ENCODE measurements around the gene CALCOCO1.

CALCOCO1 gene

GRCh38 chr12:53710091-53710490, 17.2 kb downstream of the CALCOCO1 start:
- H3K4me3 Mint-ChIP-seq = no peak overlapping the region
- no peak for ATAC-seq (replicated peaks)
- peaks cover 7 to 9% of the 10 kb centered on the region in 2 donors for H3K4me1 Mint-ChIP-seq
- no peak for DNase-seq
- H3K9me3 Mint-ChIP-seq = no peaks in the 10 kb centered on the region
- H3K27ac Mint-ChIP-seq = no peak overlapping the region
- H3K27me3 Mint-ChIP-seq = peaks cover 17 to 23% of the 10 kb centered on the region in 2 donors
- H3K36me3 Mint-ChIP-seq = peaks cover 13 to 22% of the 10 kb centered on the region in 2 donors

GRCh38 chr12:53709671-53710070, 17.6 kb downstream of the CALCOCO1 start:
- Mint-ChIP-seq H3K27me3 (peaks cover 18 to 24% of the 10 kb centered on the region in 2 donors), H3K4me3 (no peak overlapping the region), H3K4me1 (peaks cover 7 to 9% of the 10 kb centered on the region in 2 donors), H3K27ac (no peak overlapping the region), H3K36me3 (peaks cover 13 to 19% of the 10 kb centered on the region in 2 donors), H3K9me3 (no peaks in the 10 kb centered on the region)
- ATAC-seq (replicated peaks) (no peak), DNase-seq (no peak)

GRCh38 chr12:53706080-53706479, 21.2 kb downstream of the CALCOCO1 start:
- Mint-ChIP-seq H3K27me3 (peaks cover 41 to 57% of the 10 kb centered on the region in 2 donors), H3K27ac (no peak overlapping the region), H3K9me3 (no peaks in the 10 kb centered on the region), H3K36me3 (no peaks in the 10 kb centered on the region), H3K4me3 (no peak overlapping the region), H3K4me1 (peaks cover 8 to 9% of the 10 kb centered on the region in 2 donors)
- no peak for DNase-seq
- no peak for ATAC-seq (replicated peaks)

GRCh38 chr12:53703756-53704155, 23.5 kb downstream of the CALCOCO1 start:
- no peak overlapping the region for H3K4me3 Mint-ChIP-seq
- no peaks in the 10 kb centered on the region for H3K9me3 Mint-ChIP-seq
- H3K27ac Mint-ChIP-seq = peak overlapping the region; percentile 7
- peaks cover 5 to 7% of the 10 kb centered on the region in 2 donors for H3K4me1 Mint-ChIP-seq
- H3K27me3 Mint-ChIP-seq = peaks cover 50 to 72% of the 10 kb centered on the region in 2 donors
- H3K36me3 Mint-ChIP-seq = no peaks in the 10 kb centered on the region
- no peak for DNase-seq
- no peak for ATAC-seq (replicated peaks)

GRCh38 chr12:53701518-53702264, 25.6 kb downstream of the CALCOCO1 start:
- DNase-seq (peak; percentile 42), ATAC-seq (replicated peaks) (peak; percentile 93 to 94)
- Mint-ChIP-seq H3K4me1 (peaks cover 12 to 13% of the 10 kb centered on the region in 2 donors), H3K27me3 (peaks cover 62 to 82% of the 10 kb centered on the region in 2 donors), H3K9me3 (no peaks in the 10 kb centered on the region), H3K4me3 (no peak overlapping the region), H3K36me3 (no peaks in the 10 kb centered on the region), H3K27ac (peak overlapping the region; percentile 49)

DNA sequence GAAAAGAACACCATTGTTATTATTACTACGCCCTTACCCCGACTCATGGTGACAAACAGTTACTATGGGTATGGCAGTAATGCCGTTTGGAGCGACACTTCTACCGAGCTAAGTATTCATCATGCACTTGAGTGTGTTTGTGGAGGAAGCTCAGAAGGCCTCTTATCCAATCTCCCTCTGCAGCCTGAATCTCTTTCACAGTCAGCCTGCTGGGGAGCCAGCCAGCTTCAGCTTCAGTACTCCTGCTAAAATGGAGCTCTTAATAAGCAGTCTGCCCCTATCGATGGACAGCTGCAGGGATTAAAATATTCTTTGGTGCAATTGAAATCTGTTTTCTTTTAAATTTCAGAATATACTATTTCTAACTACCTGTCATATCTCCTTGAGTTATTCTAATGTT, 26.7 kb downstream of the CALCOCO1 start:
- ATAC-seq (replicated peaks) (no peak), DNase-seq (no peak)
- Mint-ChIP-seq H3K4me3 (no peak overlapping the region), H3K4me1 (peaks cover 20 to 23% of the 10 kb centered on the region in 2 donors), H3K9me3 (no peaks in the 10 kb centered on the region), H3K27ac (no peak overlapping the region), H3K27me3 (peaks cover 62 to 82% of the 10 kb centered on the region in 2 donors), H3K36me3 (no peaks in the 10 kb centered on the region)

GRCh38 chr12:53699678-53700025, 27.6 kb downstream of the CALCOCO1 start:
- peaks cover 71 to 88% of the 10 kb centered on the region in 2 donors for H3K27me3 Mint-ChIP-seq
- no peaks in the 10 kb centered on the region for H3K9me3 Mint-ChIP-seq
- H3K4me1 Mint-ChIP-seq = peaks cover 26 to 32% of the 10 kb centered on the region in 2 donors
- DNase-seq = no peak
- H3K36me3 Mint-ChIP-seq = no peaks in the 10 kb centered on the region
- no peak overlapping the region for H3K4me3 Mint-ChIP-seq
- H3K27ac Mint-ChIP-seq = no peak overlapping the region
- no peak for ATAC-seq (replicated peaks)

DNA sequence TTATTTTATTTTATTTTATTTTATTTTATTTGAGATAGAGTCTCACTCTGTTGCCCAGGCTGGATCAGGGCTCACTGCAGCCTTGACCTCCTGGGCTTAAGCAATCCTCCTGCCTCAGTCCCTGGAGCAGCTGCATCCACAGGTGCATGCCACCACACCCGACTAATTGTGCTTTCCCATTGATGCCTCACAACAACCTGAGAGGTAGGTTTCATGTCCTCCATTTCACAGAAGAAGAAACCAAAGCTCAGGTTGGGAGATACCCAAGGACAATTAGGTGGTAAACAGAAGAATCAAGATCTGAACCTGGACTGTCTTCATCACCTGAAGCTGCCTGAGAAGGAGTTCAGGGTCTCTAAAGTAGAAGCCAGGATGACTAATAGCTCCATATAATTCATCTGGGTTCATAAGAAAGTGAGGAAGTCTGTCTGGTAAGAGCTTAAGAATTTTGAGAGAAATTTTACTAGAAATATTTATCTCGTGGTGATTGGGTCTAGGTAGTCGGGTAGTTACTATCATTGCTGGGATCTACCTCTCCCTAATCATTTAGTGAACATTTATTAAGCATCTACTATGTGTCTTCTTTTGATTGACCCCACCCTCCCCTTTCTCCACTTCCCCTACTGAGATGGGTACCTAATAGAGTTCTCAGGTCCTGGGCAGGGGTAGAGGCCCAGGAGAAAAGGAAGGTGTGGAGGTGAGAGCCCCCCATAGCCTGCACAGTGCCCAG, 28.1 kb downstream of the CALCOCO1 start:
- no peak for ATAC-seq (replicated peaks)
- Mint-ChIP-seq H3K27ac (no peak overlapping the region), H3K9me3 (no peaks in the 10 kb centered on the region), H3K4me1 (peaks cover 32 to 37% of the 10 kb centered on the region in 2 donors), H3K27me3 (peaks cover 71 to 88% of the 10 kb centered on the region in 2 donors), H3K36me3 (no peaks in the 10 kb centered on the region), H3K4me3 (no peak overlapping the region)
- DNase-seq = no peak

GRCh38 chr12:53696655-53697331, 30.5 kb downstream of the CALCOCO1 start:
- peaks cover 31 to 39% of the 10 kb centered on the region in 2 donors for H3K4me1 Mint-ChIP-seq
- H3K36me3 Mint-ChIP-seq = no peaks in the 10 kb centered on the region
- H3K4me3 Mint-ChIP-seq = peak overlapping the region; percentile 33 to 63
- peaks cover 0 to under 1% of the 10 kb centered on the region in 2 donors for H3K9me3 Mint-ChIP-seq
- peaks cover 68 to 86% of the 10 kb centered on the region in 2 donors for H3K27me3 Mint-ChIP-seq
- DNase-seq = no peak
- ATAC-seq (replicated peaks) = no peak
- H3K27ac Mint-ChIP-seq = peak overlapping the region; percentile 84

DNA sequence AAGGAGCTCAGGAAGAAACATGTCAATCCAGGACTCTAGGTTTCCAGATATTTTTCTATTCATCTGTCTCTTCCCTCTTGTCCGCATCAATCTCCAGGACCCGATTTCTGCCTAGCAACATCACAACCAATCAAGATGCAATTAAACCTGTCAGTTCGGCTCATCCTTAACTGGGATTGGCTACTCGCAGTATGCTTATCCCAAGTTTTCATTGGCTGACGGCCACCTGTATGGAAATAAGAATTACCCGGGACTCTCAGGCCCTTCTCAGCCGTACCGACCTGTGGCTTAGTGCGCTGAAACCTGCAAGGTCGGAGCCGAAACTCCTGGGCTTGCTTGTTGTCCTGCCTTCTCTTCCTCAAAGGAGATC, 31.0 kb downstream of the CALCOCO1 start:
- Mint-ChIP-seq H3K4me3 (peak overlapping the region; percentile 33 to 63), H3K27ac (peak overlapping the region; percentile 84), H3K27me3 (peaks cover 68 to 86% of the 10 kb centered on the region in 2 donors), H3K9me3 (peaks cover 2 to 4% of the 10 kb centered on the region in 2 donors), H3K4me1 (peaks cover 28 to 36% of the 10 kb centered on the region in 2 donors), H3K36me3 (no peaks in the 10 kb centered on the region)
- DNase-seq (no peak), ATAC-seq (replicated peaks) (peak; percentile 55 to 58)

DNA sequence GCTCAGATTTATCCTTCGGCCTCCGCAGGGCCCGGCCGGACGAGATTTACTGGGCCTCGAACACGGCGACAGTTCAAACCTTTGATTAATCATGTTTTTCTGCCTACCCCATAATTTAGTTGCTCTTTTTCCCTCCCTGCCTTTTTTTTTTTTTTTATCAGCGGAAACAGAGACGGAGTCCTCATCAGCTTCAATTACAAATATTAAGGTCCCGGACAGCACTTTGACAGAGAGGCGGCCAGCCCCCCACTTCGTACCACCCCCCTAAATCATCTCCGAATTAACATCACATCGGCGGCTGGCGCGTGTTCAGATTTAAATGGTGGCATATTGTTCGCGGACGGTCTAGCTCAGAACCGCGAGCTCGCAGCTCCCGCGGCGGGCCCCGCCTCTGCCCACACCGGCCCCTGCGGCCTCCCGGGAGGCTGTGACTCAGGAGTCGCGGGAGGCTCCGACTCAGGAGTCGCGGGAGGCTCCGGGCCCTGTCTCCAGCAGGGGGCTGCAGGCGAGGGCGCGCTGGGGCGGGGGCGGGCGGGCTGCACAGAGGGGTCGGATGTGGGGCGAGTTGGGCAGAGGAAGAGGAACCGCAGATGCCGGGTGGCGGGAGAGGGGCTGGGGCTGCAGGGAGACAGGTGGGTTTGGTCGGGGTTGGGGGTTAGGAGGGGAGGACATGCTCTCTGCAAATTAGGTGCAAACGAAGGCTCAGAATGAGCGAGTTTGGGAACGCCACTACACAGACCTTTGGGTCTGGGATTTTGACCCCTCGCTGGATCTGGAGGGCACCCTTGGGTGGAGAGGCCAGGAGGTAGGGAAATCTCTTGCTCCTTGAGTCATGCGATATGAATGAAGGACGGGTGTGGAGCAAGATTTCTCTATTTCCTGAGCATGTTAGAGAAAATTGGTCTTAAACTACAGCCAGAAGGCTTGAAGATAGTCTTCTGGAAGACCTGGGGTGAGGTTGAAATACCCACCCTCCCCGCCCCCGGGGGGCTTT, 31.8 kb downstream of the CALCOCO1 start:
- Mint-ChIP-seq H3K4me3 (peak overlapping the region; percentile 78 to 85), H3K36me3 (no peaks in the 10 kb centered on the region), H3K9me3 (peaks cover 2 to 4% of the 10 kb centered on the region in 2 donors), H3K4me1 (peaks cover 28 to 36% of the 10 kb centered on the region in 2 donors), H3K27ac (peak overlapping the region; percentile 85), H3K27me3 (peaks cover 73 to 92% of the 10 kb centered on the region in 2 donors)
- peak; percentile 51 to 52 for ATAC-seq (replicated peaks)
- DNase-seq = no peak

- H3K27me3 Mint-ChIP-seq = peaks cover 70 to 89% of the 10 kb centered on the region in 2 donors
- DNase-seq (no peak), ATAC-seq (replicated peaks) (no peak)
- H3K4me3 Mint-ChIP-seq = peak overlapping the region; percentile 78 to 85
- H3K27ac Mint-ChIP-seq = peak overlapping the region; percentile 85
- H3K36me3 Mint-ChIP-seq = no peaks in the 10 kb centered on the region
- H3K9me3 Mint-ChIP-seq = peaks cover 2 to 4% of the 10 kb centered on the region in 2 donors
- peaks cover 28 to 36% of the 10 kb centered on the region in 2 donors for H3K4me1 Mint-ChIP-seq
These were observed 32.5 kb downstream of the CALCOCO1 start for GRCh38 chr12:53694756-53695151.

DNA sequence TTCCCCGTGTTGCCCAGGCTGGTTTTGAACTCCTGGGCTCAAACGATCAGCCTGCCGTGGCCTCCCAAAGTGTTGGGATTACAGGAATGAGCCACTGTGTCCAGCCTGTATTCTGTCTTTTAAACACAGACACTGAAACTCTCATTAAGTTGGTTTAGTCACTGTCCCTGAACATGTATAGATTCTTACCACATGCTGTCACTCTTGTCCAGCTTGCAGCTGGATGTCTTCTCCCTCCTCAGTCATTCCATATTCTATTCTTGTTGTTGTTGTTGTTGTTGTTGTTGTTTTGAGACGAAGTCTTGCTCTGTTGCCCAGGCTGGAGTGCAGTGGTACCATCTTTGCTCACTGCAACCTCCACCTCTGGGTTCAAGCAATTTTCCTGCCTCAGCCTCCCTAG, 39.1 kb downstream of the CALCOCO1 start:
- no peak for ATAC-seq (replicated peaks)
- Mint-ChIP-seq H3K36me3 (no peaks in the 10 kb centered on the region), H3K9me3 (peaks cover 2 to 4% of the 10 kb centered on the region in 2 donors), H3K4me1 (no peaks in the 10 kb centered on the region), H3K27ac (no peak overlapping the region), H3K27me3 (peaks cover 24 to 33% of the 10 kb centered on the region in 2 donors), H3K4me3 (no peak overlapping the region)
- DNase-seq = no peak
